CMK (cell line): ENCODE data around the gene KIRREL3.

Experiments used
- DNase-seq: peaks from one replicate; pipeline ENCODE4 v3.0.0-alpha.2; 2010; ENCODE audit warnings: low read depth

Gene KIRREL3

GRCh38 chr11:126484266-126484665, 516.3 kb downstream of the KIRREL3 start:
- no peak for DNase-seq

GRCh38 chr11:126483621-126484195, 516.9 kb downstream of the KIRREL3 start:
- DNase-seq = no peak

- DNase-seq = no peak
Measured at GRCh38 chr11:126482586-126483108, 517.9 kb downstream of the KIRREL3 start.

GRCh38 chr11:126481303-126481680, 519.3 kb downstream of the KIRREL3 start:
- no peak for DNase-seq

DNA sequence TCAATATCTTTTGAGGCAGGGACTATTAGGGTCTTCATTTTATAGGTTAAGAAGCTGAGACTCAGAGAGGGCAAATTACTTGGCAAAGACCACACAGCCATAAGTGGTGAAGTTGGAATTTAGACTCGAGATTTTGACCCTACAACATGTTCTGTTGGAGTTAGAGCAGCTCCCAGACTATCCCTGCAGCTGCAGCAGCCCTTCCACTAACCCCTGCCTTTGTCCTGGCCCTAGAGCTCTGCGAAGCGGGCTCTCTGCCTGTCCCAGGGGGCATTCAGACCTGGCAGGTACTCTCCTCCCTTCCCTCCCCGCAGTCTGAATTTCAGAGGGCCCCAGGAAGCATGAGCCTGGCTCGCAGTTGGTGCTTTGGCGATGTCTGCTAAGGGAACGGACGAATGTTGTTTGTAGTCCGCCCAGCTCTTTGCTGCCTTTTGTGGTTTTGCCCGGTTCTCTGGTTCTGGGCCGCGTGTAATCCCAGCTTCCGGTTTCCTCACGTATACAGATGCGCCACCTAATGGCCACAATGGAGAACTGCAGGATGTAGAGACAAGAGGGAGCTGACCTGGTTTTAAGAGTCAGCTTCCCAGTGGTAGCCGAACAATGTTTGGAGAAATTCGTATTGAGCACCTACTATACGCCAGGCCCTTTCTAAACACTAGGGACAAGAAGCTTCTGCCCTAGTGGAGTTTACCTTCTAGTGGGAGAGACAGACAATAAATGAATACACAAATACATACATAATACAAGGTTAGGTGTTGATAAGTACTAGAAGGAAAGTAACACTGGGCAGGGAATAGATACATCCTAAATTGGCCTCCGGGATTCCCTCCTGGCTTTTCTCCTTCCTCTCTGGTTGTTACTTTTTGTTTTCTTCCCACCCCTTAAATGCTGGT, 519.9 kb downstream of the KIRREL3 start:
- peak; percentile 89 for DNase-seq

DNA sequence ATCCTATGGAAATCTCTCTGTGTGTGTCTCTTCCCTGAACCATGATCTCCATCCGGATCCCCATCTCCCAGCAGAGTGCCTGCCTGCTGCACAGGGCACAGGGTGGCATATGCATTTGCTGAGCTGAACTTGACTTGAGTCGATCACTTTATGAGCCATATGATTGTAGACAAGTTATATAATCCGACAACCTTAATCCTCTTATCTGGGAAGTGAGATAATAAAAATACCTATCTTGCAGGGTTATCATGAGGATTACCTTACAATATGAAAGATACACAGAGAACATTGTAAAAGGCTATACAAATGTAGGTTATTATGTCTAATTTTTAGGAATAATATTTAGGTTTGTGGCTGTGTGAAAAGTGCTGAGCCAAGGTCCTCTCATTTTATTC, 520.6 kb downstream of the KIRREL3 start:
- no peak for DNase-seq

- no peak for DNase-seq
Measured at GRCh38 chr11:126479178-126479930, 521.2 kb downstream of the KIRREL3 start.

- DNase-seq = no peak
Measured at GRCh38 chr11:126478466-126478865, 522.1 kb downstream of the KIRREL3 start.

DNA sequence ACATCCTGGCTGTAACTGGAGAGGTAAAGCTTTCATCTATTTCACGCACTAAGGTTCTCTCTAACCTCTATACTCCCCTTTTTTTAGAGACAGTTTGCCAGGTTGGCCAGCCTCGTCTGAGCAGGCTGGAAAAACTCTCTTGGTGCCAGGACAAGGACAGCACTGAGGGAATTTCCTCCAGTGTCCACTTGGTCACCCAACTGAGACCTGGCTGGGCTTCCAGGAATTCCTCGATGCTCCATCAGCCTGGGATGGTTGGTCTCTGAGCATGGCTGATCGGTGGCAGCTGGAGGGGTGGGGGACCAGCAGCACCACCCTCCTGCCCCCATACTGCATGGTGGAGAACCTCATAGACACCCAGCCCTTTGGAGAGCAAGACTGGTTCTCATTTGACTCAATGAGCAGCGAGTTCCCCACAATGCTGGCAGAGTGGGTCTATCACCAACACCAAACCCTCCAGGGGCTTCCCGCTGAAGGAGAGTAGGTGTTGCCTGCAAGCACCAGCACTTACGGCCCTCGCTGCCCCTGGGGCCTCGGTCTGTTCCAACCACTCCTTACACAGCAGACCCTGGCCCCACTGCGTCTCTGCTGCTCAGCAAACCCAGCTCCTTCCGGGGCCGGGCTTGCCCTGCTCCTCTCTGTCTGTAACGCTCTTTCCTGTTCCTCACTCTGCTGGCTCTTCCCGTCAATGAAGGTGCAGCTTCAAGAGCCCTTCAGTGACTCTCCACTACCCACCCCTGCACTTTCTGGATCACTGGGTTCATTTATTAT, 522.9 kb downstream of the KIRREL3 start:
- peak; percentile 81 for DNase-seq

- no peak for DNase-seq
Measured at GRCh38 chr11:126476977-126477376, 523.6 kb downstream of the KIRREL3 start.

- no peak for DNase-seq
Measured at GRCh38 chr11:126476266-126476924, 524.2 kb downstream of the KIRREL3 start.

DNA sequence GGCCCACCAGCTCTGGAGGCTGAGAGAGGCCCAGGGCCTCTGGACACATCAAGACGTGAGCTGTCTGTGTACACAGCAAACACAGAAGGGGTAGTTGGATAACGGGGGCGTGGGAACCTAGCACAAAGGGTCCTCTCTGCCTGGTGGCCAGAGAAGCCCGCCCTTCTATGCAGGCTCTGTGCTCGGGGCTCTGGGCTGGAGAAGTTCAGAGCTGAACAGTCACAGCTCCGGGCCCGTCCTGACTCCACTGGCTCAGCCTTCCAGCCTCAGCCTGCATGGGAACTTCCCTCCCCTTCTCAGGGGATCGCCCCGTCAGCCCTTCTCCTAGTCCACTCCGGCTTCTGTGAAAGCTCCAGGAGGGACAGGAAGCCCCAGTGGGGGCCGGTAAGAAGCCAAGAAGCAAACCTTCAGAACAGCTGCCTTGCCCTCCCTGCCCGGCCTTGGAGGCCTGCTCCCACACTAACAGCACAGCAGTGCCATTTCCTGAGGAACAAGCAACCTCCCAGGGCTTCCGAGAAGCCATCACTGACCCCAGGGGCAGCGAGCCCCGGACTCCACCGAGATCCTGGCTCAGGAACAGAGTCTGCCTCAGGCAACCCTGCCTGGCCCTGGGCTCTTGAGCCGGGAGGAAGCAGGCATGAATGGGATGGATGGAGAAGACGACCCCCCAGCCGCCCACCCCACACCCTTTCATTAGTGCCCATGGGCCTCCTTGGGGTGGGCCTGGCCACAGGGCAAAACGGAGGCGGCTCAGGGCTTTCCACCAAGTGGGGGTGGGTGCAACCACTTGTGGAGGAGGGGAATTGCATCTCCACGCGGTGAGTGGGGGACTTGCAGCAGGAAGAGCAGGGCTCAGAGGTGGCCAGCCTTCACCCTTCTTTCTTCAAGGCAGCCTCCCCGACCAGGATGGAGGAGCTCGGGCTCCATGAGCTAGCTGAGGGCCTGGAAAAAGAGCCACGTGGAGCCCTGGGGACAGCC, 525.3 kb downstream of the KIRREL3 start:
- DNase-seq = no peak

DNA sequence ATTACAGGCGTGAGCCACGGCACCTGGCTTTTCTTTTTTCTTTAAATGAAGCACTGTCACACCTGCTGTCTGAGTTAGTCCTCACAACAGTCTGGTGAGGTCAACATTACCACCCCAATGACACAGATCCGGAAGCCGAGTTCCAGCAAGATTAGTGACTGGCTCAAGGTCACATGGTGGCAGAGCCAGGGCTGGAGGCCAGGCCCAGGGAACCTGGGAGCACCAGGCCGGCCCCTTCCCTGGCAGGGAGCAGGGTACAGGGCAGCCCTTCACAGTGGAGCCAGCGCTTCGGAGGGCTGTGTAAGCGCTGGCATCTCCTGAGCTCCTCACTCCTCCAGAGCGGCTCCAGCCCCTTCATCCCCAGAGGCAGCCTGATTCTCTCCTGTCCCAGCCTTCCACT, 526.4 kb downstream of the KIRREL3 start:
- DNase-seq = no peak

- no peak for DNase-seq
Measured at GRCh38 chr11:126473269-126473668, 527.3 kb downstream of the KIRREL3 start.

DNA sequence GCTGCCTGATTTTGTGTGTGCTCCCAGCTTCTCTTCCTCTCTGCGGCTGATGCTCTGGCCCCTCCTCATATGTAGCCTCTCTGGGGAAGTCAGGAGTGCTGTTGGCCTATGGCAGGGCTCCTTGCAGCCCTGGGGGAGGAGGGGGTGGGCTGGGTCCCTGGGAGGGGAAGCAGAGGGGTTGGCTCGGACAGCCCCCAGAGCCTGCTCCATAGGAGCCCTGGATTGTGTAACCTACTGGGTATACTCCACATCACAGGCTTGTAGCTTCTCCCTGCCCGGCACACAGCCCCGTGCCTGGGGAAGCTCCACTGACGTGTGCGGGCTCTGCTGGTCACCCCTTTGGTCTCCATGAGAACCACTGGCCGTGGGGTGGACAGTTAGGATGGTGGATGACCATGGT, 531.3 kb downstream of the KIRREL3 start:
- no peak for DNase-seq

GRCh38 chr11:126468102-126468521, 532.5 kb downstream of the KIRREL3 start:
- DNase-seq = peak; percentile 61

- no peak for DNase-seq
Measured at GRCh38 chr11:126467471-126467870, 533.1 kb downstream of the KIRREL3 start.

DNA sequence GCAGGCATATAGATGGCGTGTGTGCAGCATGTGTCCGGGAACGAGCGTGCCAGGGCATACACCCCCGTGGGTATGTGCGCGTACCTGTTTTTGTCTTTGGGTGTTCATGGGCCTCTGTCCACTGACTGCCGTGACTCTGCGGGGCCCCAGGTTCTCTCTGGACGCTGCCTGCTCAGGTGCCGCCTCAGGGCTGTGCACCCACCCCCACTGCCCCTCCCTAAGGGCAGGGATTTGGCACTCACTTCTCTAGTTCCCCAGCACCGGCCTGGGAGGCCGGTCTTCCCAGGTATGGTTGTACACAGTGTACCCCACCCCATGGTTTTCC, 533.6 kb downstream of the KIRREL3 start:
- DNase-seq = no peak

GRCh38 chr11:126466236-126467045, 534.1 kb downstream of the KIRREL3 start:
- no peak for DNase-seq
